T-helper 1 cell treated with Interleukin-12 subunit alpha and Interleukin-12 subunit beta and Interleukin-4 antibody, amounts not matched to agents 30 μg/mL and 1 μg/mL, for 36 hours (primary cell): ENCODE data around the gene SLC49A4.

Source experiments
- H3K27ac Mint-ChIP-seq: one replicate; pipeline ENCODE4 v1.8.0; 2021; ENCODE audit warnings: mild to moderate bottlenecking, mixed read lengths
- H3K27me3 Mint-ChIP-seq: one replicate; pipeline ENCODE4 v1.8.0; 2021; ENCODE audit warnings: low read depth, mixed read lengths
- H3K36me3 Mint-ChIP-seq: one replicate; pipeline ENCODE4 v1.8.0; 2021; ENCODE audit warnings: low read depth, mixed read lengths
- H3K4me1 Mint-ChIP-seq: one replicate; pipeline ENCODE4 v1.8.0; 2021; ENCODE audit warnings: low read depth, mixed read lengths
- H3K4me3 Mint-ChIP-seq: one replicate; pipeline ENCODE4 v1.8.0; 2021; ENCODE audit warnings: mild to moderate bottlenecking, moderate library complexity, mixed read lengths
- H3K9me3 Mint-ChIP-seq: one replicate; pipeline ENCODE4 v1.8.0; 2021; ENCODE audit warnings: mixed read lengths

Gene SLC49A4

DNA sequence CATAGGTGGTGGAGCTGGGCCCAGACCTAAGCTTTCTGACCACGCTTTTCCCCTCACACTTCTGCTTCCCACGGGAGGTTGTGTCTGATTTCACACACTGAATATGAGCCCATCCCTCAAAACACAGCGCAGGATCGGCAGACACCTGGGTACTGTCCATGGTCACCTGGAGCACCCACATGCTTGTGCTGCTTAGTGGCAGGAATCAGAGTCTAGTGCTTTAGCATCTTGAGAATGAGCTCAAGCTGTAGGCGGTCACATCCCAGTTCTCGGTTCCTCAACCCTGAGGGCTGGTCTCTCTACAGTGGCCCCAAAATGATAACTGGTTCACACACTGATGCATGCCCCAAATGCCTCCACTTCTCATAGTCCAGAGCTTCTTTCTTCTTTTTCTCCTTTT is 121.7 kb downstream of the SLC49A4 start:
- no peak overlapping the region for H3K27ac Mint-ChIP-seq
- H3K27me3 Mint-ChIP-seq: peaks cover 46% of the 10 kb centered on the region
- no peaks in the 10 kb centered on the region for H3K9me3 Mint-ChIP-seq
- H3K4me3 Mint-ChIP-seq: no peak overlapping the region
- no peaks in the 10 kb centered on the region for H3K36me3 Mint-ChIP-seq
- H3K4me1 Mint-ChIP-seq: peaks cover 2% of the 10 kb centered on the region

DNA sequence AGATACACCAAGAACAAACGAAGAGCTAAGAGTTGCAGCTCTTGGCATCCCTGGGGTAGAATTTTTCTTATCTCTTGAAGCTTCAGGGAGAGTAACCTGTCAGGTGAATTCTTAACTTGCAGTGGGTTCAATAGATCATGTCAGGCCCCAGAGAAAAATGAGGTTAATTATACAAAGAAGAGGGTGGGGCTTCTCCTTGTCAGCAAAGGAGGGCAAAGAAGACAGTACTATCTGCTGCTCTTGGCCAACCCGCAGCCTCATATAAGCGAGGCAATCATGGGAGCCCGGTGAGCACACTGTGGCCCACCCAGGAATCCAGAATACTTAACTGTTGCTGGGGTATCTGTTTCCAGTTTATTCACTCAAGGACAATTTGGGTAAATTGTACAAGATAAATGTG is 122.5 kb downstream of the SLC49A4 start:
- H3K27me3 Mint-ChIP-seq: peaks cover 46% of the 10 kb centered on the region
- peaks cover 2% of the 10 kb centered on the region for H3K4me1 Mint-ChIP-seq
- no peaks in the 10 kb centered on the region for H3K36me3 Mint-ChIP-seq
- H3K9me3 Mint-ChIP-seq: no peaks in the 10 kb centered on the region
- no peak overlapping the region for H3K27ac Mint-ChIP-seq
- H3K4me3 Mint-ChIP-seq: no peak overlapping the region

DNA sequence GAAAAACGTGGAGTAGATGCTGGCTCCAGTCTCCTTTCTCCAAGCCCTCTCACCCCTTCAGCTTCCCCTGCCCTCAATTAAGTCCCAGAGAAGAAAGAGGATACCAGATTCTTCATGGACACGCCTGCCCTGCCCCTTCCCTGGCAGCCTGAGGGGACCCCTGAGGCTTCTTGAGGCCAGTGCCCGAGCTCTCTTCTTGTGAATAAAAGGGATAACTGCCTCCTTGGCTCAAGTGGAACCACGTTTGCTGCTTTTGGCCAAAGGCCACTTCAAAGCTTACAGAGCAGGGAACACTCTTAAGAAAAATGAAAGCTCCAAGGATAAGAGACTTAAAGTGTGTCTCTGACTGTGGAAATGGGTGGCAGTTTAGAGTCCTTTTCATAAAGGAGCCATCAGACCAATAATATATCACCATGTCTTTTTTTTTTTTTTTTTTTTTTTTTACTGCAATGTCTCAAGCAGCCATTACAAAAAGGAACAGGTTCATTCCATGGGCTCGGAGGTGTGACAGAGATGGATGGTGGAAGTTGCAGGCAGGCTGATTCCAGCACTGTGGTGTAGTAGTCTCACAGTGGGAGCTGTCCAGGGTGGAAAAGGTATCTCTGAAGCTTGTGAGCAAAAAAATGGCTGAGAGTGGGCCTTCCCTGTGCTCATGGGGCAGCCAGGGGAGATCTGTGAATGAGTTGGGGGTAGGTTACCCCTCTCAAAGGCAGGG is 123.9 kb downstream of the SLC49A4 start:
- H3K36me3 Mint-ChIP-seq: no peaks in the 10 kb centered on the region
- no peak overlapping the region for H3K4me3 Mint-ChIP-seq
- peaks cover 2% of the 10 kb centered on the region for H3K4me1 Mint-ChIP-seq
- peaks cover 45% of the 10 kb centered on the region for H3K27me3 Mint-ChIP-seq
- H3K27ac Mint-ChIP-seq: no peak overlapping the region
- H3K9me3 Mint-ChIP-seq: no peaks in the 10 kb centered on the region

DNA sequence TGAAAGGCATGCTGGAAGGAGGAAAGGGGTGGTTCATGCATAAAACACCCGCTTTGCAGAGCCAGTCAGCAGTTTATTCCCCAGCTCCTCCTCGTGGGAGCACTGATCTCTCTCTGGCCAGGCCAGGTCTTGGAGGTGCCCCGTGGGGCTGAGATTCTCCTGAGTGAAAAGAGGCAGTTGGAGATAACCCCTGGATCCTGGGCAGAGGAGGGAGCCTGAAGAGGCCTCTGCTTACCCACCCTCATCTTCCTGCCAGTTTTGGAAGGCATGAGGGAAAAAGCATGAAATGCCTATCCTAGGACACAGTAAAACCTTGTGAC is 124.4 kb downstream of the SLC49A4 start:
- no peak overlapping the region for H3K4me3 Mint-ChIP-seq
- H3K27ac Mint-ChIP-seq: no peak overlapping the region
- H3K27me3 Mint-ChIP-seq: peaks cover 40% of the 10 kb centered on the region
- H3K36me3 Mint-ChIP-seq: no peaks in the 10 kb centered on the region
- peaks cover 2% of the 10 kb centered on the region for H3K4me1 Mint-ChIP-seq
- no peaks in the 10 kb centered on the region for H3K9me3 Mint-ChIP-seq

DNA sequence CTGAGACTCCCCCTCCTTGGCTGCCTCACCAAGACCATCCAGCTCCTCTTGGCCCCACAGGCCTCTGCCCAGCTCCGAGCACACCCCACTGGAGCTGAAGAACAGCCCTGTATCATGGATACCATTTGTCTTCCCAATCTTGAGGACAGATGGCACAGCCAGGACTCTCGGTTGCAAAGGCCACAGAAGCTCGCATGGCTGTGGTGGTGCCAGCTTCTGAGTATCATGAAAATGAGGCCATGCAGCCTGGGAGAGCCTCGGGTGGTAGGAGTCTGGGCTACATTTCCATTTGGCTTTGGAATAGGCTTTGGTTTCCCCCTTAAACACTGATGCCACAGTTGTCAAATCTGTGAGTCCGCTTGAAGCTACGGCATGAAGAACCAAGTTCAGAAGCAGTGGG is 126.1 kb downstream of the SLC49A4 start:
- peaks cover 2% of the 10 kb centered on the region for H3K4me1 Mint-ChIP-seq

DNA sequence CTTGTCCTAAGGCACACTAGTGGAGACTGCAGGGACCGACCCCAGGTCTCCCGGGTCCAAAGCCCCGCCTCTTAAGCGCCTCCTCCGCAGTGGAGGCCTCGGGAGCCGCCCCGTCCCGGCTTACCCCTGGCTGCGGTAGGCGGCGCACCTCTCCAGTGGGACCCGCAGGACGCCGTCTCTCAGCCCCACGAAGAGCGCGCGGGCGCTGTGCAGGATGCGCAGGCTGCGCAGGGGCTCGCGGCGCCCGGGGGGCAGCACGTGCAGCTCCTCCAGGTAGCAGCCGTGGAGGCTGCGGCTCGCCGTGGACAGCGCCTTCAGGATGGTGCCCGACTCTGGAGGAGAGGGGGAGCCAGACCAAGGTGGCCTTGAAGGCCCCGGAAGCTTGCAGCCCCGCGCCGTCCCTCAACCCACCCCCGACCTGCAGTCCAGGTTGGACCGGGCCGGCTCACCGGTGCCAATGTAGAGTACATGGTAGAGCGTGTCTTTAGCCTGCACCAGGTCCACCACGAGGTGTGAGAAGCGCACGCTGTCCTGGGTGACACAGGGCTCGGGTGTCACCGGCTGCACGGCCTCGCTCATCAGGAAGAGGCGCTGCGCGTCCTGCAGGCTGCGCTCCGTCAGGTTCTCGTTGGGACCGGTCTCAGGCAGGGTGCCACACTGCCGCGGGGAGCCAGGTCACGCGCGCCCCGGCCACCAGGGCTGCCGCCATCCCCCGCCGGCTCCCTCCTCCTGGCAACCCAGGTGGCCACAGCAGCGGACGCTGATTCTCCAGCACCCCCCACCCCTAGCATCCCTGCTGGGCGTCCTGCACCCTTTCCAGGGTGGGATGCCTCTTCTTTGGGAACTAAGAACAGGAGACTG is 127.2 kb downstream of the SLC49A4 start:
- Mint-ChIP-seq H3K9me3 (no peaks in the 10 kb centered on the region), H3K27ac (no peak overlapping the region), H3K4me1 (no peaks in the 10 kb centered on the region), H3K4me3 (no peak overlapping the region), H3K36me3 (no peaks in the 10 kb centered on the region), H3K27me3 (peaks cover 26% of the 10 kb centered on the region)

More for the DNA sequence above, 126.1 kb downstream of the SLC49A4 start:
- Mint-ChIP-seq H3K36me3 (no peaks in the 10 kb centered on the region), H3K27me3 (peaks cover 36% of the 10 kb centered on the region), H3K9me3 (no peaks in the 10 kb centered on the region), H3K4me3 (no peak overlapping the region), H3K27ac (no peak overlapping the region)

DNA sequence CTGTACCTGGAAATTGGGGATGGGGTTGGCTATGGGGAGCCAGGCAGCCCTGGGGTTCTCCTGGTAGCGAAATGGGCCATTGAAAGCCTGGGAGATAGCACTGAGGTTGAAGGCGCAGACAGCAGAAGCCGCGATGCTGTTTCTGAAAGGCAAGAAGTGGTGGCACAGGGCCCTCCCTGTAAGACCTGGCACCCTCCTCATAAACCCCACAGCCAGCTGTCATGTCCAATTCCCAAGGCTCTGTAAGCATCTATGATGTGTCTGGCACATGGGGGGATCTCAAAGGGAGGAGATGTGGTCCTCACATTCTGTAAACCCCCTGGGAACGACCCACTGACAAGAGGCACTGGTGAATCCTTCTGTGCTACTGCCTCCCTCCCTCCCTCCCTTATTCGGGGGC is 128.7 kb downstream of the SLC49A4 start:
- Mint-ChIP-seq H3K9me3 (no peaks in the 10 kb centered on the region), H3K36me3 (no peaks in the 10 kb centered on the region), H3K27ac (no peak overlapping the region), H3K27me3 (peaks cover 24% of the 10 kb centered on the region), H3K4me1 (no peaks in the 10 kb centered on the region), H3K4me3 (no peak overlapping the region)

DNA sequence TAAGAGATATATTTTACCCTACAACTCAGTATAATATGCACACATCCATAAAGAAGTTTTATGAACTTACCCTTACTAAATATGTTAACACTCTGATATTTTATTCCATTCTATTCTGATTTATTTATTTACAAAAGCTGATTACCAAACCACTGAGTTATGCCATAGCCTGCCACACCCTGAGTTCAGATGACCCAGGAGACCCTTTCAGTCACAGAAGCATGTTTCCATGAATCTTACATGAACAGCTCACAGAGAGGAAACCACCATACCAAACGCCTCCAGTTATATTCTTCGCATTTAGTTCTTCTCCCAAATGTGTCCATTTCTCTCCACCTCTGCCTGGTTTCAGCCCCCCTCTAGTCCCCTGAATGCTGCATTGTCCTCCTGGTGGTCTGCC is 129.2 kb downstream of the SLC49A4 start:
- Mint-ChIP-seq H3K4me1 (no peaks in the 10 kb centered on the region), H3K36me3 (no peaks in the 10 kb centered on the region), H3K4me3 (no peak overlapping the region), H3K27ac (no peak overlapping the region), H3K27me3 (peaks cover 22% of the 10 kb centered on the region), H3K9me3 (no peaks in the 10 kb centered on the region)

DNA sequence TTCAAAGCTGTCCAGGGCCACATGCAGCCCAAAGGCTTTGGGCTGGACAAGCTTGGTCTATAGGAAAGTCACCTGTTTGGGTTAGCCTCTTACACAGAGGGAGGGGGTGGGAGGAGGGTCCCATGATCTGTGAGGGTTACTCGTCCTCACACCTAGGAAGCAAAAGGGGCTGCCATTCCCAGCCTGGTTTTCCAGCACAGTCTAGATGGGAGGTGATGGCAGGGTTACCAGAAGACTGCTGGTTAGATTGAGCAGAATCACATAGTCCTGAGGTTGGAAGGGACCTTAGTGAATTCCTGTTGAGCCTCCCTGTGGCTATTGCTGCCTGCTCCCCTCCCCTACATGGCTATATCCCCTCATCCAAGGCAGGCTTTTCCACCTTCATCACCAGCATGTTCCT is 130.9 kb downstream of the SLC49A4 start:
- H3K4me1 Mint-ChIP-seq: no peaks in the 10 kb centered on the region
- no peaks in the 10 kb centered on the region for H3K9me3 Mint-ChIP-seq
- H3K27ac Mint-ChIP-seq: no peak overlapping the region
- H3K36me3 Mint-ChIP-seq: no peaks in the 10 kb centered on the region
- no peak overlapping the region for H3K4me3 Mint-ChIP-seq
- peaks cover 9% of the 10 kb centered on the region for H3K27me3 Mint-ChIP-seq

DNA sequence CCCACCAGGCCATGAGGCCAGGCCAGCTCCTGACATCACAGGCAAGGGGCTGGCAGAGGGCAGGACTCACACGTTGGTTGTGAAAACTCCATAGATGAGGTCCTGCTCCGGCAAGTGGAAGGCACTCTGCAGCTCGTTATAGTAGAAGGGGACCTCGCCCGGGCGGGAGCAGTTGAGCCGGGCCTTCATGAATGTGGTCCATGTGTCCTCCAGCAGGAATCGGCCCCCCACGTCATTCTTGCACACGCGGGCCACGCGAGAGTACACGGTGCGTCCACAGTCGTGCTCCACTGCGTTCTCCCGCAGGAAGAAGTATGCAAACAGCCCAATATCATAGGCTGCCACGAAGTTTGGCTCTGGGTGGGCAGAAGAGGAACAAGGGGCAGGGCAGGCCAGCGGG is 131.5 kb downstream of the SLC49A4 start:
- Mint-ChIP-seq H3K27me3 (peaks cover 5% of the 10 kb centered on the region), H3K4me1 (no peaks in the 10 kb centered on the region), H3K4me3 (no peak overlapping the region), H3K27ac (no peak overlapping the region), H3K36me3 (no peaks in the 10 kb centered on the region), H3K9me3 (no peaks in the 10 kb centered on the region)

DNA sequence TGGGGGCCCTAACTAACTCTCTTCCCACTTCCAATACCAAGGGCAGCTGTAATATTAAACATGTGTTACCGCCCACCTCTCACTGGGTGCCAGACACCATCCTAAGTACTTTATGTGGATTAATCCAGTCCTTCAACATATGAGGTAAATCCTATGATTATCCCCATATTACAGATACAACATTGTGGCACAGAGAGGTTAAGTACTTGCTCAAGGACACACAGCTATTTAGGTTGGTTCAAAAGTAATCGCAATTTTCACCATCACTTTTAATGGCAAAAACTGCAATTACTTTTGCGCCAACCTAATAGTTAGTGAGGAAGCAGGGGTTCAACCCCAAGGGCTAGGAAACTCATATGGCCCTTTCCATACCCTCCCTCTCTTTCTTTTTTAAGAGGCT is 131.9 kb downstream of the SLC49A4 start:
- H3K27me3 Mint-ChIP-seq: peaks cover 3% of the 10 kb centered on the region
- no peaks in the 10 kb centered on the region for H3K9me3 Mint-ChIP-seq
- H3K4me1 Mint-ChIP-seq: no peaks in the 10 kb centered on the region
- no peak overlapping the region for H3K4me3 Mint-ChIP-seq
- no peak overlapping the region for H3K27ac Mint-ChIP-seq
- H3K36me3 Mint-ChIP-seq: no peaks in the 10 kb centered on the region

DNA sequence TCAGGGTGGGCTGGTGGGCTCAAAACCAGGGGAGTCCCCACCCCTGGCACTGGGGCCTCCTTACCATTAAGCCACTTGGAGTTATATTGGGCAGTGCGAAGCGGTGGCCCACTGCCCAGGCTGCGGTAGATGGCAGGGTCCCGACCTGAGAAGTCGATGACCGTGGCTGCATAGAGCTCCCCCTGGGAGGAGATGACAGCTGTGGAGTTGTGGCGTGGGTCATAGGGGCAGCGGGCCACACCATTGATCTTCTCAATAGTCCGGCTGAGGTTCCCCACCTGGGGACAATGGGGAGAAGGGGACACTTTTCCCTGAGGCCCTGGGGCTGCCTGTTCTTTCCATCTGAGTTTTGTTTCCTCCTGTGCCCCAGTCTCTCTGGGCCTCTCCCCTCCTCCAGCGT is 132.9 kb downstream of the SLC49A4 start:
- H3K4me1 Mint-ChIP-seq: no peaks in the 10 kb centered on the region
- H3K4me3 Mint-ChIP-seq: no peak overlapping the region

DNA sequence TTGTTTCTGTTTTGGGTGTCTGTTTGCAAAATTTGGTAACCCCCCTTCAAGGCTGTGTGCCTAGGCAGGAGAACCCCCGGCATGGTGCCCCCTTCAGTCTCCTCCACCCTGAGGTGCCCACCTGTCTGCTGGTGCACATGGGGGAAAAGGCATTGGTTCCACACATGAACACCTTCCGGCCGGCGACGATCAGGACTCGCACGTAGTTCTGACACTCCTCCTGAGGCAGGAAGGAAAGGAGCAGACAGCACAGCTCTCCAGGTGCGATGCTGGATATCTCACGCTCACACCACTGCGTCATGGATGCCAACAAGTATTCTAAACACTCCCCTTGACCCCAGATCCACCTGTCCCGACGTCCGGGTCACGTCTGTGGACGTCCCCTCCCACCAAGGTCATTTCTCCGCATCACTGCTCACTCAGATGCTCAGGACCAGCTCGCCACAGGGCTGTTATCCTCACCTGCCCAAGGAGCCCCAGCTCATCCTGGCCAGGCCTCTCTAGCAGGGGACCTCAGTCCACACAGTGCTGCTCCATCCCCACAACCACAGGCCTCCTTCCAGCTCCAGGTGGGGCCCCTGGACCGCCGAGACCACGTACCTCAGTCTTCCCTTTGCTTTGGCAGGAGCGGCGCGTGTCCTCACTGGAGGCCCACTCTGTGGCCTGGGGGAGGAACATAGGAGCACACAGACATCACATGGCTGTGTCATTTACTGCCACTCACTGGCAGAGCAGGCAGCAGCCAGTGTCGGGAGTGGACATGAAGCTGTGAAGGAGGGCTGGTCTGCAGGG is 133.7 kb downstream of the SLC49A4 start:
- H3K27me3 Mint-ChIP-seq: peaks cover 10% of the 10 kb centered on the region
- H3K36me3 Mint-ChIP-seq: no peaks in the 10 kb centered on the region
- H3K4me1 Mint-ChIP-seq: no peaks in the 10 kb centered on the region
- H3K9me3 Mint-ChIP-seq: no peaks in the 10 kb centered on the region
- no peak overlapping the region for H3K4me3 Mint-ChIP-seq
- H3K27ac Mint-ChIP-seq: no peak overlapping the region

More for the DNA sequence above, 132.9 kb downstream of the SLC49A4 start:
- Mint-ChIP-seq H3K36me3 (no peaks in the 10 kb centered on the region), H3K9me3 (no peaks in the 10 kb centered on the region), H3K27me3 (peaks cover 6% of the 10 kb centered on the region), H3K27ac (no peak overlapping the region)

DNA sequence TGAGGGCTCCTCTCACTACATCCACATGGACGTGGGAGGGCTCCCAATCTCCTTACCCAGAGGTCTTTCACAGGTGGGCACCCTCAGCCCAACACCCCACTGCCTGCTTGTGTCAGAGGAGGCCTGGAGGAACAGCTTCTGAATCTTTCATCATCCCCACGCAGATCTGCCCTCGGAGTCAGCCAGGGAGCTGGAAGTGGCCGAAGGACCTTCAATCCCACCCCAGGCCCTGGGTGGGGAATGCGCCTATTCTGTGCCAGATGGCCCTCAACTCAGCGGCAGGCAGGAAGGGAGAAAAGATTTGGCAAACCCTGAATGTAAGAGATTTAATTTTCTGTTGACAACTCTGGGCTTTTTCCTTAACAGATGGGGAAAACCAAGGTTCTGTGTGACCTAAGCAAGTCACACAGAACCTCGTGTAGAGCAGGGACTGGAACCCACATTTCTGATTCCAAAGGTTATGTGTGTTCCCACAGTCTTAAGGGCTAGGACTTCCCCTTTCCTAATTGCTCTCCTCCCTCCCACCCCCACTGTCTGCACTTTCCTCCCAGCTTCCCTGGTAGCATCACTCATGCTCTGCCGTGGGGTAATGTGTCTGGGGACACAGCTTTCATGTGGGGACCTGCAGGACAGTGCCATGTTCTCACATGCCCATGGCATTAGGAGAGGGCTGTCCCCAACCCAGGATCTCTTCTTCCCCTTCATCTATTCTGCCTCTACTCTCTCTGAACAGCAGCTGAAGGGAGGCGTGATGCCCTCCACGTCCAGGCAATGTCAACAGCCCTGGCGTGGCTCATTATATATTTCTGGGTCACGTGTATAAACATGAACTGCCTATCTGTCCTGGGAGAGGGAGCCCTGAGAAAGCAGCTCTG is 134.6 kb downstream of the SLC49A4 start:
- no peaks in the 10 kb centered on the region for H3K9me3 Mint-ChIP-seq
- H3K4me1 Mint-ChIP-seq: no peaks in the 10 kb centered on the region
- H3K27ac Mint-ChIP-seq: no peak overlapping the region
- no peak overlapping the region for H3K4me3 Mint-ChIP-seq
- H3K27me3 Mint-ChIP-seq: peaks cover 11% of the 10 kb centered on the region
- H3K36me3 Mint-ChIP-seq: no peaks in the 10 kb centered on the region
